CD4-positive, alpha-beta T cell (primary cell): ENCODE data around the gene PCDHGC4. TPM values are rescaled to one million over a fixed set of nuclear protein-coding genes. Genes with fewer than 3 reads are reported as not detected.

Experiments used
- ATAC-seq: fragments of 200-7000 bp; cut with Tn5 transposase; one replicate; pipeline ENCODE4 v1.10.0; 2022; ENCODE audit warnings: mild to moderate bottlenecking; ENCODE audit not compliant: poor library complexity
- CTCF ChIA-PET: fragments of 350-600 bp; sonication (Branson Sonifier 250); formaldehyde crosslinking; loops from one replicate; lab custom pipeline; 2021; ENCODE audit warnings: antibody characterized with exemption, inconsistent platforms; lab: Charles Lee
- POLR2A ChIA-PET: fragments of 350-600 bp; sonication (Branson Sonifier 250); formaldehyde crosslinking; loops from one replicate; lab custom pipeline; 2021; ENCODE audit warnings: antibody characterized with exemption, inconsistent platforms; lab: Charles Lee
- DNase-seq, 14 experiments: peaks; one replicate each; pipeline ENCODE4 v3.0.0-alpha.2; 2013 to 2020; ENCODE audit warnings: mixed read lengths in 2 of 14
- H3K27ac ChIP-seq, 2 donors: one replicate each; pipeline versions ENCODE4 v1.5.1 to v1.7.0; 2013; ENCODE audit warnings: low read length in 2 of 2, low read depth in 1 of 2, mild to moderate bottlenecking in 1 of 2
- H3K27me3 ChIP-seq, 2 experiments: 1 replicate in 1 of 2; 2 replicates in 1 of 2; pipeline versions ENCODE4 v1.6.1 to v1.7.0; 2013; ENCODE audit warnings: low read length in 2 of 2, control low read depth in 1 of 2, mild to moderate bottlenecking in 1 of 2, moderate library complexity in 1 of 2; ENCODE audit not compliant: insufficient read depth in 2 of 2, control insufficient read depth in 1 of 2
- H3K36me3 ChIP-seq: one replicate; pipeline ENCODE4 v1.6.1; 2013; ENCODE audit warnings: low read length, control low read depth; ENCODE audit not compliant: insufficient read depth
- H3K4me1 ChIP-seq: one replicate; pipeline ENCODE4 v1.6.1; 2013; ENCODE audit warnings: low read length, control low read depth; ENCODE audit not compliant: insufficient read depth
- H3K4me3 ChIP-seq: one replicate; pipeline ENCODE4 v1.5.1; 2013; ENCODE audit warnings: mild to moderate bottlenecking, low read length, moderate library complexity
- H3K9me3 ChIP-seq, 2 experiments: 1 replicate in 1 of 2; 2 replicates in 1 of 2; pipeline versions ENCODE4 v1.6.1 to v1.7.0; 2013; ENCODE audit warnings: low read length in 2 of 2, mild to moderate bottlenecking in 2 of 2, control low read depth in 1 of 2, moderate library complexity in 1 of 2; ENCODE audit not compliant: control insufficient read depth in 1 of 2, insufficient read depth in 1 of 2
- H3K27ac Mint-ChIP-seq: one replicate; pipeline ENCODE4 v1.8.0; 2020; ENCODE audit warnings: mixed read lengths
- H3K27me3 Mint-ChIP-seq: one replicate; pipeline ENCODE4 v1.8.0; 2021; ENCODE audit warnings: mixed read lengths
- H3K36me3 Mint-ChIP-seq: one replicate; pipeline ENCODE4 v1.8.0; 2021; ENCODE audit warnings: low read depth, mixed read lengths
- H3K4me1 Mint-ChIP-seq: one replicate; pipeline ENCODE4 v1.8.0; 2021; ENCODE audit warnings: low read depth, mixed read lengths
- H3K4me3 Mint-ChIP-seq: one replicate; pipeline ENCODE4 v1.8.0; 2020; ENCODE audit warnings: mild to moderate bottlenecking, mixed read lengths
- H3K9me3 Mint-ChIP-seq: one replicate; pipeline ENCODE4 v1.8.0; 2020; ENCODE audit warnings: mixed read lengths
- intact Hi-C, 2 experiments: fragments of 100-400 bp; cut with DNase I in 1 of 2; cut with micrococcal nuclease in 1 of 2; formaldehyde crosslinking; loops; one replicate each; pipeline versions ENCODE4 v1.15.1 to v1.9.0; 2023 to 2025; cut with DNase I, micrococcal nuclease
- total RNA-seq, 174 experiments: library from RNA in 2 of 174; stranded (reverse) in 2 of 174; gene quantifications; one replicate each; pipeline ENCODE4 v1.2.3 and lab custom pipeline; 2021 to 2026
- TF ChIP-seq, protein P1 (sequence below): fragments of 200-600 bp; IDR thresholded peaks from one replicate; pipeline ENCODE4 v1.8.0; 2022; ENCODE audit warnings: antibody characterized with exemption, mild to moderate bottlenecking

PCDHGC4 gene
- total RNA-seq, 2 experiments from 2014 or later: not detected

DNA sequence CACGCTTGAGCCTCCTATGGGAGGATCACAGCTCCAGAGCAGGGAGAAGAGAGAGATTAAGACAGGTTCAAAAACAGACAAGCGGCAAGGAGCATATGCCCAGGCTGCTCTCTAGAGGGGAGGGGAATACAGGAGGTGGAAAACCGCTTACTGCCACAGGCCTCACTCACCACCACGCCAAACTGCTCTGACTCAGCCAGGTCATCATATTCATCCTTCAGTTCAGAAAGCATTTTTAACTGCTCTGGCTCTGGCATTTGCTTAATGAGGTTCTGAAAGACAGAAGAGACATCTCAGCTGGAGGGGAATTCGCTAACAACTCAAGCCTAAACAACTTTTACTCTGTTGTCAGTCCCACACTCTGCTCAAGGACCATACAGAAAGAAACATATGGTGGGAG is 44.2 kb downstream of the PCDHGC4 start:
- DNase-seq: no peak
- Mint-ChIP-seq H3K27me3 (no peaks in the 10 kb centered on the region), H3K9me3 (no peaks in the 10 kb centered on the region), H3K27ac (no peak overlapping the region), H3K4me1 (peaks cover 12% of the 10 kb centered on the region), H3K4me3 (no peak overlapping the region), H3K36me3 (peaks cover 3% of the 10 kb centered on the region)
- Histone ChIP-seq H3K9me3 (no peaks in the 10 kb centered on the region), H3K4me3 (no peak overlapping the region), H3K36me3 (peaks cover 99% of the 10 kb centered on the region), H3K4me1 (peaks cover 8% of the 10 kb centered on the region), H3K27ac (no peak overlapping the region), H3K27me3 (no peaks in the 10 kb centered on the region)
- ChIA-PET POLR2A (interaction anchor here (1.1 kb wide), 1 partner anchor 1001 kb away, joined by 3 read pairs; no protein-coding TSS in a partner anchor), CTCF (interaction anchor here (1.2 to 1.9 kb wide), 2 partner anchors 29 to 35 kb away, joined by 4 to 7 read pairs; no protein-coding TSS in a partner anchor)
- intact Hi-C loops: loop anchor here in 1 of 2 experiments (10.0 kb wide), 1 partner anchor 444 kb away; no protein-coding TSS in a partner anchor
- no peak for ATAC-seq
- TF ChIP-seq, protein P1, sequence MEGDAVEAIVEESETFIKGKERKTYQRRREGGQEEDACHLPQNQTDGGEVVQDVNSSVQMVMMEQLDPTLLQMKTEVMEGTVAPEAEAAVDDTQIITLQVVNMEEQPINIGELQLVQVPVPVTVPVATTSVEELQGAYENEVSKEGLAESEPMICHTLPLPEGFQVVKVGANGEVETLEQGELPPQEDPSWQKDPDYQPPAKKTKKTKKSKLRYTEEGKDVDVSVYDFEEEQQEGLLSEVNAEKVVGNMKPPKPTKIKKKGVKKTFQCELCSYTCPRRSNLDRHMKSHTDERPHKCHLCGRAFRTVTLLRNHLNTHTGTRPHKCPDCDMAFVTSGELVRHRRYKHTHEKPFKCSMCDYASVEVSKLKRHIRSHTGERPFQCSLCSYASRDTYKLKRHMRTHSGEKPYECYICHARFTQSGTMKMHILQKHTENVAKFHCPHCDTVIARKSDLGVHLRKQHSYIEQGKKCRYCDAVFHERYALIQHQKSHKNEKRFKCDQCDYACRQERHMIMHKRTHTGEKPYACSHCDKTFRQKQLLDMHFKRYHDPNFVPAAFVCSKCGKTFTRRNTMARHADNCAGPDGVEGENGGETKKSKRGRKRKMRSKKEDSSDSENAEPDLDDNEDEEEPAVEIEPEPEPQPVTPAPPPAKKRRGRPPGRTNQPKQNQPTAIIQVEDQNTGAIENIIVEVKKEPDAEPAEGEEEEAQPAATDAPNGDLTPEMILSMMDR: no peak

DNA sequence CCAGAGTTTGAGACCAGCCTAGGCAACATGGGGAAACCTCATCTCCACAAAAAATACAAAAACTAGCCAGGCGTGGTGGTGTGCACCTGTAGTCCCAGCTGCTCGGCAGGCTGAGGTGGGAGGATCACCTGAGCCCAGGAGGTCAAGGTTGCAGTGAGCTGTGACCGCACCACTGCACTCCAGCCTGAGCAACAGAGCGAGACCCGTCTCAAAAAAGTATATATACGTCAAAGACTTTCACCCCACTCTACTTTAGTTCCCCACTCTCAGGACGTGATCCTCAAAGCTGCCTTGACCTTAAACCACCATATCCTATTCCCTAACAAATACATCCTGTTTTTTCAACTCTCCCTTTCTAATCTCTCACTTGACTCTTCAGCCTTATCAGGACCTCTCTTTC is 45.0 kb downstream of the PCDHGC4 start:
- H3K27ac ChIP-seq: no peak overlapping the region
- intact Hi-C loops: loop anchor here in 1 of 2 experiments (10.0 kb wide), 1 partner anchor 445 kb away; no protein-coding TSS in a partner anchor
- no peak overlapping the region for H3K4me3 Mint-ChIP-seq

GRCh38 chr5:141532726-141533125 is 47.9 kb downstream of the PCDHGC4 start:
- no peaks in the 10 kb centered on the region for H3K9me3 Mint-ChIP-seq

More for the DNA sequence above, 45.0 kb downstream of the PCDHGC4 start:
- Histone ChIP-seq H3K27me3 (no peaks in the 10 kb centered on the region), H3K36me3 (peaks cover 99% of the 10 kb centered on the region), H3K9me3 (no peaks in the 10 kb centered on the region), H3K4me1 (peaks cover 3% of the 10 kb centered on the region), H3K4me3 (no peak overlapping the region)
- TF ChIP-seq, protein P1: no peak
- H3K4me1 Mint-ChIP-seq: peaks cover 5% of the 10 kb centered on the region
- no peak overlapping the region for H3K27ac Mint-ChIP-seq
- ATAC-seq (no peak), DNase-seq (no peak)
- POLR2A ChIA-PET: interaction anchor here (0.6 kb wide), 1 partner anchor 58 kb away, joined by 3 read pairs; no protein-coding TSS in a partner anchor
- CTCF ChIA-PET: no interaction called here
- H3K9me3 Mint-ChIP-seq: no peaks in the 10 kb centered on the region
- H3K36me3 Mint-ChIP-seq: peaks cover 12% of the 10 kb centered on the region
- H3K27me3 Mint-ChIP-seq: no peaks in the 10 kb centered on the region

More at GRCh38 chr5:141532726-141533125, 47.9 kb downstream of the PCDHGC4 start:
- Mint-ChIP-seq H3K27ac (no peak overlapping the region), H3K4me3 (no peak overlapping the region), H3K27me3 (no peaks in the 10 kb centered on the region), H3K4me1 (peaks cover 4% of the 10 kb centered on the region), H3K36me3 (peaks cover 34% of the 10 kb centered on the region)
- ATAC-seq: no peak
- intact Hi-C loops: no loop called here
- H3K36me3 ChIP-seq: peaks cover 81% of the 10 kb centered on the region
- no peaks in the 10 kb centered on the region for H3K9me3 ChIP-seq
- ChIA-PET CTCF (no interaction called here), POLR2A (no interaction called here)
- H3K27ac ChIP-seq: no peak overlapping the region
- TF ChIP-seq, protein P1: no peak
- H3K4me3 ChIP-seq: no peak overlapping the region
- no peaks in the 10 kb centered on the region for H3K4me1 ChIP-seq
- DNase-seq: no peak
- no peaks in the 10 kb centered on the region for H3K27me3 ChIP-seq
